Vagina (tissue), 2 donors: ENCODE measurements around the gene ZNF672.
A peak's percentile ranks its signal among the peaks of the same experiment; 100 is the strongest.

Experiments
- POLR2A ChIP-seq, 2 donors: fragments of 450-650 bp; IDR thresholded peaks; one replicate each; pipeline ENCODE4 v1.6.1; 2017; ENCODE audit warnings: antibody characterized with exemption in 2 of 2, mild to moderate bottlenecking in 2 of 2, moderate library complexity in 2 of 2
- POLR2AphosphoS5 ChIP-seq, 2 donors: sonication (generic); formaldehyde crosslinking; IDR thresholded peaks; one replicate each; pipeline ENCODE4 v1.9.0; 2017; ENCODE audit warnings: antibody characterized with exemption in 2 of 2, mild to moderate bottlenecking in 2 of 2, low read depth in 1 of 2; ENCODE audit not compliant: insufficient read depth in 1 of 2
- TF ChIP-seq, protein P1 (sequence below), 3 experiments: fragments of 450-650 bp in 2 of 3; fragments of 200-600 bp in 1 of 3; sonication (generic) in 1 of 3; IDR thresholded peaks; one replicate each; pipeline ENCODE4 v1.5.1; 2017 to 2019; ENCODE audit warnings: antibody characterized with exemption in 3 of 3, mild to moderate bottlenecking in 2 of 3, moderate library complexity in 2 of 3

DNA sequence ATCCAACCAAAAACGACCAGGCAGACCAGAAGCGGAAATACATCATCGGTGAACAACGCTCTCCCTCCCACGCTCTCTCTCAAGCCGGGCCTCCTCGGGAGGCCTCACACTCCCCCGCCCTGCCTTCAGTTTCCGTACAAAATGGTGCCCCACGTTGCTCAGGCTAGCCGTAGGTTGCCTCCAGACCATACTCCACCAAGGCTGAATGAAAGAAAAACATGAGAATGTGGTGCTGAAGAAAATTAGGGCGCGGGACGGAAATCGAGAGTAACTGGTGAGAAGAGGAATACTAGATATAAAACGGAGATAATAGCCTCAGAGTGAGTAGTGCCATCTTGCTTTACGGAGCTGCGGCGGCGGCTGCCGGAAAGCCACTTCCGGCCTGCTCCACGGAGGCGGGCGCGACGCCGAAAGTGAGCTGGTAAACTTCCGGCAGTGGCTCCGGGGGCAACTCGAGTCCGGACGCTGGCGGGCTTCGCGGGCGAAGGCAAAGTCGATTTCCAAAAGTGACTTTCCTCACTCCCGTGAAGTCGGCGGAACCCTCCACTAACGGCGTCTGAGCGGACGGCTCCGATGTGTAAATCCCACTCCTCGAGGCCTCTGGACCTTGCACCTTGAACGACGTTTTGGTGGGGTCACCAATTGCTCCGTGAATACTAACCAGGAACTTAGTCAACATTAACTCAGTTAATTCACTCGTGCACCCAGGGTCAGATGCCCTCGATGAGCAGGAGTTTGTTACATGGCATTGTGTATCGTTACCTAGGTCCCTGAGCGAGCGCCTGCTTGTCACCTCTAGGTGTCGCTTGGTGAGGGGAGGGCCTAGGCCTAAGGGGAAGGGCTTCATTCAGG, 11.9 kb upstream of the ZNF672 start, which contains the start of gene SH3BP5L:
- TF ChIP-seq POLR2A (IDR thresholded peaks at IDR 0.05) (peak in 1 of 2 donors; percentile 67), POLR2AphosphoS5 (IDR thresholded peaks at IDR 0.05; ENCODE audit: insufficient read depth in 1 of 2, low read depth in 1 of 2) (peak; percentile 90 to 94)
- TF ChIP-seq, protein P1, sequence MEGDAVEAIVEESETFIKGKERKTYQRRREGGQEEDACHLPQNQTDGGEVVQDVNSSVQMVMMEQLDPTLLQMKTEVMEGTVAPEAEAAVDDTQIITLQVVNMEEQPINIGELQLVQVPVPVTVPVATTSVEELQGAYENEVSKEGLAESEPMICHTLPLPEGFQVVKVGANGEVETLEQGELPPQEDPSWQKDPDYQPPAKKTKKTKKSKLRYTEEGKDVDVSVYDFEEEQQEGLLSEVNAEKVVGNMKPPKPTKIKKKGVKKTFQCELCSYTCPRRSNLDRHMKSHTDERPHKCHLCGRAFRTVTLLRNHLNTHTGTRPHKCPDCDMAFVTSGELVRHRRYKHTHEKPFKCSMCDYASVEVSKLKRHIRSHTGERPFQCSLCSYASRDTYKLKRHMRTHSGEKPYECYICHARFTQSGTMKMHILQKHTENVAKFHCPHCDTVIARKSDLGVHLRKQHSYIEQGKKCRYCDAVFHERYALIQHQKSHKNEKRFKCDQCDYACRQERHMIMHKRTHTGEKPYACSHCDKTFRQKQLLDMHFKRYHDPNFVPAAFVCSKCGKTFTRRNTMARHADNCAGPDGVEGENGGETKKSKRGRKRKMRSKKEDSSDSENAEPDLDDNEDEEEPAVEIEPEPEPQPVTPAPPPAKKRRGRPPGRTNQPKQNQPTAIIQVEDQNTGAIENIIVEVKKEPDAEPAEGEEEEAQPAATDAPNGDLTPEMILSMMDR (IDR thresholded peaks at IDR 0.05), result peak in 1 of 3 experiments; percentile 41
